GM23338 (cell line): Measurements from ENCODE around the gene KMT2E. TPM values are rescaled to one million over a fixed set of nuclear protein-coding genes. Genes with fewer than 3 reads are reported as not detected.

Experiments
- ATAC-seq: fragments of 200-7000 bp; cut with Tn5 transposase; 3 replicates; pipeline ENCODE4 v1.9.1; 2020
- DNase-seq: peaks from one replicate; pipeline ENCODE4 v3.0.0-alpha.2; 2015; ENCODE audit warnings: low spot score
- H2AFZ ChIP-seq: fragments of 200-600 bp; sonication (generic); 2 replicates; pipeline ENCODE4 v1.8.0; 2016; ENCODE audit warnings: antibody characterized with exemption, mild to moderate bottlenecking, moderate library complexity
- H3F3A ChIP-seq: fragments of 200-600 bp; sonication (generic); replicated peaks from 2 replicates; pipeline ENCODE4 v1.8.0; 2017; ENCODE audit warnings: antibody characterized with exemption, mixed run types, low read depth
- H3K27ac ChIP-seq: fragments of 200-600 bp; sonication (generic); 2 replicates; pipeline ENCODE4 v1.6.1; 2016; ENCODE audit warnings: low read depth
- H3K27me3 ChIP-seq: fragments of 200-600 bp; sonication (generic); 2 replicates; pipeline ENCODE4 v1.8.0; 2016; ENCODE audit warnings: mild to moderate bottlenecking, mixed run types, moderate library complexity; ENCODE audit not compliant: insufficient read depth
- H3K36me3 ChIP-seq: fragments of 200-600 bp; sonication (generic); 2 replicates; pipeline ENCODE4 v1.8.0; 2016; ENCODE audit warnings: mild to moderate bottlenecking; ENCODE audit not compliant: insufficient read depth
- H3K4me1 ChIP-seq: fragments of 200-600 bp; sonication (generic); 2 replicates; pipeline ENCODE4 v1.8.0; 2016; ENCODE audit warnings: mild to moderate bottlenecking, moderate library complexity; ENCODE audit not compliant: insufficient read depth
- H3K4me2 ChIP-seq: fragments of 200-600 bp; sonication (generic); 2 replicates; pipeline ENCODE4 v1.7.1; 2017; ENCODE audit warnings: mixed run types
- H3K4me3 ChIP-seq: fragments of 200-600 bp; sonication (generic); 2 replicates; pipeline ENCODE4 v1.6.1; 2016; ENCODE audit warnings: mixed run types
- H3K79me2 ChIP-seq: fragments of 200-600 bp; sonication (generic); replicated peaks from 2 replicates; pipeline ENCODE4 v1.8.0; 2017; ENCODE audit warnings: mild to moderate bottlenecking; ENCODE audit not compliant: insufficient read depth
- H3K9me2 ChIP-seq: fragments of 200-600 bp; sonication (generic); 2 replicates; pipeline ENCODE4 v1.8.0; 2017; ENCODE audit not compliant: insufficient read depth
- H4K20me1 ChIP-seq: fragments of 200-600 bp; sonication (generic); replicated peaks from 2 replicates; pipeline ENCODE4 v1.8.0; 2017; ENCODE audit warnings: mild to moderate bottlenecking; ENCODE audit not compliant: insufficient read depth
- H3K27ac Mint-ChIP-seq: 2 replicates; pipeline ENCODE4 v1.8.0; 2020; ENCODE audit warnings: inconsistent platforms, mild to moderate bottlenecking, moderate library complexity, mixed read lengths
- H3K27me3 Mint-ChIP-seq: 3 replicates; pipeline ENCODE4 v1.8.0; 2022; ENCODE audit warnings: low read depth, mild to moderate bottlenecking, moderate library complexity, mixed read lengths, inconsistent platforms; ENCODE audit not compliant: insufficient read depth, poor library complexity
- H3K36me3 Mint-ChIP-seq: 3 replicates; pipeline ENCODE4 v1.8.0; 2021; ENCODE audit warnings: low read depth, mild to moderate bottlenecking, inconsistent platforms, moderate library complexity, mixed read lengths
- H3K4me1 Mint-ChIP-seq: 3 replicates; pipeline ENCODE4 v1.8.0; 2020; ENCODE audit warnings: mild to moderate bottlenecking, inconsistent platforms, mixed read lengths
- H3K4me3 Mint-ChIP-seq: 3 replicates; pipeline ENCODE4 v1.8.0; 2021; ENCODE audit warnings: moderate library complexity, mild to moderate bottlenecking, inconsistent platforms, mixed read lengths
- H3K9me3 Mint-ChIP-seq: 3 replicates; pipeline ENCODE4 v1.8.0; 2020; ENCODE audit warnings: moderate library complexity, mild to moderate bottlenecking, inconsistent platforms, mixed read lengths
- CREB1 ChIP-seq: fragments of 250-450 bp; sonication (Bioruptor Pico); IDR thresholded peaks from 2 replicates; pipeline ENCODE4 v1.5.0; 2020; ENCODE audit warnings: low read depth, mild to moderate bottlenecking, moderate library complexity
- EZH2 ChIP-seq: fragments of 200-600 bp; sonication (generic); IDR thresholded peaks from one replicate; pipeline ENCODE4 v1.8.0; 2017; ENCODE audit warnings: antibody characterized with exemption, mild to moderate bottlenecking, low read depth; ENCODE audit not compliant: unreplicated experiment
- EZH2phosphoT487 ChIP-seq: fragments of 200-600 bp; sonication (generic); IDR thresholded peaks from one replicate; pipeline ENCODE4 v1.8.1; 2018; ENCODE audit warnings: antibody characterized with exemption; ENCODE audit not compliant: unreplicated experiment
- JUNB ChIP-seq: IDR thresholded peaks from one replicate; pipeline ENCODE4 v1.6.1; 2016; ENCODE audit warnings: antibody characterized with exemption; ENCODE audit not compliant: unreplicated experiment
- POLR2AphosphoS5 ChIP-seq: IDR thresholded peaks from 2 replicates; pipeline ENCODE4 v1.6.1; 2016; ENCODE audit warnings: antibody characterized with exemption, low read depth
- STAT1 ChIP-seq: IDR thresholded peaks from one replicate; pipeline ENCODE4 v1.6.1; 2016; ENCODE audit warnings: antibody characterized with exemption; ENCODE audit not compliant: unreplicated experiment
- ZNF114 ChIP-seq: fragments of 250-450 bp; sonication (Bioruptor Pico); IDR thresholded peaks from 2 replicates; pipeline ENCODE4 v1.5.0; 2020; ENCODE audit warnings: mild to moderate bottlenecking, moderate library complexity
- ZNF331 ChIP-seq: fragments of 250-450 bp; sonication (Bioruptor Pico); IDR thresholded peaks from 2 replicates; pipeline ENCODE4 v1.5.0; 2020; ENCODE audit warnings: low read depth, mild to moderate bottlenecking, moderate library complexity
- ZNF462 ChIP-seq: fragments of 250-450 bp; sonication (Bioruptor Pico); IDR thresholded peaks from 2 replicates; pipeline ENCODE4 v1.5.0; 2020; ENCODE audit warnings: mild to moderate bottlenecking, moderate library complexity
- polyA plus RNA-seq: library from polyadenylated mRNA; unstranded; fragments of >200 nt; fragmentation: Nextera tagmentation; extraction: Ambion mirVana; gene quantifications from 2 replicates; pipeline ENCODE4 v1.2.1, GENCODE V29; 2016
- total RNA-seq: library from RNA; depleted of rRNA; stranded (reverse); fragments of >200 nt; shearing (Covaris generic); gene quantifications from 2 replicates; pipeline ENCODE4 v1.2.3, GENCODE V29; 2014
- TF ChIP-seq, protein P1 (sequence below): IDR thresholded peaks from 2 replicates; pipeline ENCODE4 v1.6.1; 2016; ENCODE audit warnings: antibody characterized with exemption

Gene KMT2E
- total and polyA plus RNA-seq, 2 experiments from 2014 or later = 50.2 to 70.9 TPM

DNA sequence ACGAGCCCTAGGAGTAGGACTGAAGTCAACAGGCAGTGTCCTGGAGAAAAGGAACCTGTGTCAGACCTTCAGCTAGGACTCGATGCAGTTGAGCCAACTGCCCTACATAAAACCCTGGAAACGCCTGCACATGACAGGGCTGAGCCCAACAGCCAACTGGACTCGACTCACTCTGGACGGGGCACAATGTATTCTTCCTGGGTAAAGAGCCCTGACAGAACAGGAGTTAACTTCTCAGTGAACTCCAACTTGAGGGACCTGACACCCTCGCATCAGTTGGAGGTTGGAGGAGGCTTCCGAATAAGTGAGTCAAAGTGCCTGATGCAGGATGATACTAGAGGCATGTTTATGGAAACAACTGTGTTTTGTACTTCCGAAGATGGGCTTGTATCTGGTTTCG, 93.5 kb downstream of the KMT2E start (continued):
- no peak for TF ChIP-seq EZH2
- TF ChIP-seq POLR2AphosphoS5 = no peak
- TF ChIP-seq ZNF462 (CRISPR knock-in tag) = no peak
- no peak for TF ChIP-seq EZH2phosphoT487
- TF ChIP-seq ZNF114 (CRISPR knock-in tag) = no peak
- no peak for TF ChIP-seq ZNF331 (CRISPR knock-in tag)
- TF ChIP-seq JUNB = no peak
- TF ChIP-seq STAT1 = no peak
- TF ChIP-seq CREB1 (CRISPR knock-in tag) = no peak

DNA sequence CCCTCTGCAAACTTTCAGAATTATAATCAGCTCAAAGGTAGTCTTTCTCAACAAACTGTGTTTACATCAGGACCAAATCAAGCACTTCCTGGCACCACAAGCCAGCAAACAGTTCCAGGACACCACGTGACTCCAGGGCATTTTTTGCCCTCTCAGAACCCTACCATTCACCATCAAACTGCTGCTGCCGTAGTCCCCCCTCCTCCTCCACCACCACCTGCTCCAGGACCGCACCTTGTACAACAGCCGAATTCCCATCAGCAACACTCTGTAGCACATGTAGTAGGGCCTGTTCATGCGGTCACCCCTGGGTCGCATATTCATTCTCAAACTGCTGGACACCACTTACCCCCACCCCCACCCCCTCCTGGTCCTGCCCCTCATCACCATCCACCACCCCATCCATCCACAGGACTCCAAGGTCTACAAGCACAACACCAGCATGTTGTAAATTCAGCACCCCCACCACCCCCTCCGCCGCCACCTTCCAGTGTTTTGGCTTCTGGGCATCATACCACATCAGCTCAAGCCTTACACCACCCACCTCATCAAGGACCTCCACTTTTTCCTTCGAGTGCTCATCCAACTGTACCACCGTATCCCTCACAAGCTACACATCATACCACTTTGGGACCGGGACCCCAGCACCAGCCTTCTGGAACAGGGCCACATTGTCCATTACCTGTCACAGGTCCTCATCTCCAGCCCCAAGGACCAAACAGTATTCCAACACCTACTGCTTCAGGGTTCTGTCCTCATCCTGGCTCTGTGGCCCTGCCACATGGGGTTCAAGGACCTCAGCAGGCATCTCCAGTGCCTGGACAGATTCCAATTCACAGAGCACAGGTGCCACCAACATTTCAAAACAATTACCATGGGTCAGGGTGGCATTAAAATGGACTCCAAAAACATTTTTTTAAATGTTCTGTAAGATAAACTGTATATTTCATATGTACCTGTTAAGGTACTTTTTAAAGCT, 98.7 kb downstream of the KMT2E start:
- Mint-ChIP-seq H3K4me3 (no peak overlapping the region), H3K9me3 (no peaks in the 10 kb centered on the region), H3K4me1 (no peaks in the 10 kb centered on the region), H3K27ac (no peak overlapping the region), H3K27me3 (peaks cover 6% of the 10 kb centered on the region), H3K36me3 (peaks cover 64% of the 10 kb centered on the region)
- no peak overlapping the region for H2AFZ ChIP-seq
- H3K36me3 ChIP-seq = peaks cover 47% of the 10 kb centered on the region; the same call in 1 of the 2 replicates
- no peak for ATAC-seq
- H3K4me2 ChIP-seq = no peak overlapping the region
- DNase-seq = no peak
- H3K27ac ChIP-seq = no peak overlapping the region
- no peaks in the 10 kb centered on the region for H3K27me3 ChIP-seq
- no peaks in the 10 kb centered on the region for H3K79me2 ChIP-seq
- H3K4me1 ChIP-seq = no peaks in the 10 kb centered on the region
- 0 out of 2 replicates have a peak, but pooled peaks cover 4% of the 10 kb centered on the region for H3F3A ChIP-seq
- H3K4me3 ChIP-seq = no peak overlapping the region
- H4K20me1 ChIP-seq = 0 out of 2 replicates have a peak, but pooled peaks cover 3% of the 10 kb centered on the region
- H3K9me2 ChIP-seq = no peaks in the 10 kb centered on the region
- TF ChIP-seq, protein P1, sequence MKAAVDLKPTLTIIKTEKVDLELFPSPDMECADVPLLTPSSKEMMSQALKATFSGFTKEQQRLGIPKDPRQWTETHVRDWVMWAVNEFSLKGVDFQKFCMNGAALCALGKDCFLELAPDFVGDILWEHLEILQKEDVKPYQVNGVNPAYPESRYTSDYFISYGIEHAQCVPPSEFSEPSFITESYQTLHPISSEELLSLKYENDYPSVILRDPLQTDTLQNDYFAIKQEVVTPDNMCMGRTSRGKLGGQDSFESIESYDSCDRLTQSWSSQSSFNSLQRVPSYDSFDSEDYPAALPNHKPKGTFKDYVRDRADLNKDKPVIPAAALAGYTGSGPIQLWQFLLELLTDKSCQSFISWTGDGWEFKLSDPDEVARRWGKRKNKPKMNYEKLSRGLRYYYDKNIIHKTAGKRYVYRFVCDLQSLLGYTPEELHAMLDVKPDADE = no peak
